GM21360 (cell line): ENCODE results near the gene RIPPLY2.
"Not testable (repeated sequence)": the region's sequence is repeated elsewhere in the genome, so short reads cannot be mapped to it uniquely, and the experiment has no call there.

ENCODE experiments used
- ATAC-seq: cut with Tn5 transposase; IDR thresholded peaks from one replicate; pipeline ENCODE4 v1.9.1; 2021; ENCODE audit warnings: mild to moderate bottlenecking, moderate library complexity; ENCODE audit not compliant: unreplicated experiment

The RIPPLY2 gene, protein sequence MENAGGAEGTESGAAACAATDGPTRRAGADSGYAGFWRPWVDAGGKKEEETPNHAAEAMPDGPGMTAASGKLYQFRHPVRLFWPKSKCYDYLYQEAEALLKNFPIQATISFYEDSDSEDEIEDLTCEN

DNA sequence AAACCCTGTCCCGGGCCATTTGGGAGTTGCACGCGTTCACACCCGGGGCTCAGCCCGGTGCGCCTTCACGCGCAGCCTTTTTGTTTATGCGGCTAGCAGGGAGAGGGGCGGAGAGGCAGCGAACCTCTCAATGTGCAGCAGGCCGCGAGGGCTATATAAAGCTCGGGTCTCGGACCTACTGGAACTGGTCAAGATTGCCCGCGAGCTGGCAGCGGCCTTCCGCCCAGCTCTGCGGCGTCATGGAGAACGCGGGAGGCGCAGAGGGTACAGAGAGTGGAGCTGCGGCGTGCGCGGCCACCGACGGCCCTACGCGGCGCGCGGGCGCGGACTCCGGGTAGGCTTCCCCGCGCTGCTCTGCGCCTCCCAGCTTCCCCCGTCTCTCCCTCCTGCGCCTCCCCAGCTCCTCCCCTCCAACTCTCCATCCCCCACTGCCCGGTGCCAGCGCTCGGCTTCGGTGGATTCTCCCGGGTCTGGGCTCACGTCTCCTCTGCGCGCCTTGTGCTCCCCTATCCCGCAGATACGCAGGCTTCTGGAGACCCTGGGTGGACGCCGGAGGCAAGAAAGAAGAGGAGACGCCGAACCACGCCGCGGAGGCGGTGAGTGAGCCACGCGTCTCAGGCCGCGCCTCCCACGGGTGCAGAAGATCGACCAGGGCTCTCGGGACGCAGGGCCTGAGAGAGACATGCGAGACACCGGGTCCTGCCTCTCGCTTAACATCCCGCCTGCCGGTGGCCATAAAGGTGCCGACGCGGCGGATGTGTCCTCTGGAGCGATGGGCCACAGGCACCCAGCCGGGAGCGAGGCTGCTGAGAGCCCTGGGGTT, at the start of gene RIPPLY2:
RIPPLY2 (plus strand) TSS at position 183 of the 823 bp plus-strand sequence; CDS start at position 240, 57 bp downstream.
- ATAC-seq: peak; percentile 53

DNA sequence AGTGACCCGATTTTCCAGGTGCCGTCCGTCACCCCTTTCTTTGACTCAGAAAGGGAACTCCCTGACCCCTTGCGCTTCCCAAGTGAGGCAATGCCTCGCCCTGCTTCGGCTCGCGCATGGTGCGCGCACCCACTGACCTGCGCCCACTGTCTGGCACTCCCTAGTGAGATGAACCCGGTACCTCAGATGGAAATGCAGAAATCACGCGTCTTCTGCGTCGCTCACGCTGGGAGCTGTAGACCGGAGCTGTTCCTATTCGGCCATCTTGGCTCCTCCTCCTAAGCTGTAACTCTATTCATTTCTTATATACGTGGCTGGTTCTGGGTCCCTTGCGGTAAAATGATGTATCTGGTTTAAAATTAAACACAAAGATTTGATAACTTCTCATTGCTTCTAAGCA, 49.7 kb upstream of the RIPPLY2 start:
- ATAC-seq: not testable (repeated sequence)

DNA sequence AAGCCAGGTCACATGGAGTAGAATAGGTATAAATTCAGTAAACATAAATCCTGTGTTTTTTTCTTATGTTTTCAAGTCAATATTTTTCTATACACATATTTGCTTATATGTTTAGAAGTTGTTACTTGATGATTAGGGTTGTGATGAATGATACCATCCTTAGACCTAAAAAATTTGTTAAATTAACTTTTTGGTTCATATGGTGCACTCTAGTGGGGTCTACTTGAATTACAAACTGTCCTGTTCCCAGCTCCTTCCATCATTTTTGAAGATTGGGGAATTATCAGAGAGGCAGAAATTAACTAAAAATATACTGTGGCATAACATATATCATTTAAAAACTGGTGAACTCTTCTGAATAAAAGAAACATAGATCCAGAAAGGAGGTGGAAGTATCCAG, 48.3 kb upstream of the RIPPLY2 start:
- no peak for ATAC-seq

DNA sequence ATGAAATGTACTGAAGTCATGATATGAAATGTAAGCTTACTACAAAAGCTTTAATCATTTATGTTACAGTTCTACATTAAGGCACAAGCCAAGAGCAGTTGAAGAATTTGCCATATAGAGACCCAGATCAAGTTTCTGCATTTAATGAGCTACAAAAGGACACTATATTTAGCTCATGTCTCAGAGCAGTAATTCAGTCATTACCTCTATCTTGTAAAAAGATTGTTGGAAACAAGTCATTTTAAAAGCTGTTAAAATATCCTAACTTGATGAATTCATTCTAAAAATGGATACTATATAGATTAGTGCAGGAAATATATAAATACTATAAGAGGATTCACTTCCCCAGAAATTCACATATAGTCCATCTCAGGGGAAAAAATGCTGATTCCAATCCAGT, 45.2 kb upstream of the RIPPLY2 start:
- ATAC-seq: no peak

DNA sequence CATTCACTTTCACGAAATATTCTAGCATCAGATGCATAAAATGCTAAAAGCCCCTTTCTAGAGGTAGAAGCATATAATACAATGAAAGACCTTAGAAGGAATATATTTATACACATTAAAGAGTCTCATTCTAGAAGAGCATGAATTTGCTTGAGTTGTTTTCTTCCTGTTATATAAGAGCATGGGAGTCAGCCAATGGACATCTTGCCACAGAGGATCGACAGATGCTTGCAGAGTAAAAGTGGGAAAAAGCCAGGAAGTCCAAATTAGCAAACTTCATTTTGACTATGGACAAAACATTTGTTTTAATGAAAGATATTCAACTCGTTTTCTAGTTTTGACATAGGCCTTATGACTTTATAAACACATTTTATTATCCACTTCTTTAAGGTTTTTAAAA, 44.2 kb upstream of the RIPPLY2 start:
- no peak for ATAC-seq

DNA sequence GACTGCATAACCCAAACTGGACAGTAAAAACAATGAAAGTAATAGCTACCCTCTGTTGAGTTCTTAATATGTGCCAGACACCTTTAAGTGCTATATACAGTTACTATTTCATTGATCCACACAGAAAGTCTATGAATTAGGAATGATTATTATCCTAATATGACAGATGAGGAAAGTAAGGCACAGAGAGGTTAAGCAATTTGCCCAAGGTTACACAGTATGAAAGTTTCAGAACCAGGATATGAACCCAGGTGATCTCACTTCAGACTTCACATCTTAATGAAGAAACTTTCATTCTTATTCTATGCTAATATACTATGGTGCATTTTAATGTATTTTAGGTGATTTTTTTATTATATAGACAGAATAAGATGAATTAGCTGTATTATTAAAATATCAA, 40.6 kb upstream of the RIPPLY2 start:
- ATAC-seq: no peak

DNA sequence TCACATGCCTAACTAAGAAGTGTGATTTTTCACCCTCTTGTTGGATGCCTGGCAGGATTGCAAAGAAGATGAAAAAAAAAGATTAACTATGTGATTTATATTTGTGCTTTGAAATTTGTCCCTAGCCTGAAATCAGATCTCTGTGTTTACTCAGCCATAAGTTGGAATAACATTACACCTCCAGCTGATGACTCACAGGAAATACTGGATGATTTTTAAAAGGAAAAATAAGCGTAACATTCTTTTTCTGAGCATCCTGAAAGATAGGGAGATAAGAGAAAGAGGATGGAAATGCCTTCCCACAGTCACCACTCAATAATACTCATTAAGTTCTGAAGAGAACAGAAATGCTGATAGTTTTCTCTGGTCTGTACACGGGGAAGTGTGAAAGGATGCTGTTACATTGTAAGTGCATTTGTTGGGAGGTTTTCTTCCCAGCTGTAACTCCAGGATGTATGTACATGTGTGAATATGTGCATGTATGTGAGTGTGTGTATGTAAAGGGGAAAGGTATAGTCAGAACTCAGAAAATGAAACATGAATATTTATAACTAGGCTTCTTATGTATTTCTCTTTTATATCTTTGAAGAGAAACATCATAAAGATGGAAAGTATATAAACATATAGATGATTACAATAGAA, 37.4 kb upstream of the RIPPLY2 start:
- ATAC-seq: no peak

DNA sequence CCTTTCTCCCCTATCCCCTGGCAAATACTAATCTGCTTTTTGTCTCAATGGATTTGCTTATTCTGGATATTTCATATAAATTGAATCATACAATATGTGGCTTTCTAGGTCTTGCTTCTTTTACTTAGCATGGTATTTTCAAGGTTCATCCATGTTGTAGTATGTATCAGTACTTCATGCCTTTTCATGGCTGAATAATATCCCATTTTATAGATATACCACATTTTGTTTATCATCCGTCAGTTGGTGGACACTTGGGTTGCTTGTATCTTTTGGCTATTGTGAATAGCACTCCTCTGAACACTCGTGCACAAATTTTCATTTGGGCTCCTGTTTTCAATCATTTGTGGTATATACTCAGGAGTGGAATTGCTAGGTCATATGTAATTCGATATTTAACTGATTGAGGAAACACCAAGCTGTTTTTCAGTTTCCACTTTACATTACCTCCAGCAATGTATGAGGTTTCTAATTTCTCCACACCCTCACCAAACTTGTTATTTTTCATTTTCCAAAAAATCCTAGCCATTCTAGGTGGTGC, 30.5 kb upstream of the RIPPLY2 start:
- no peak for ATAC-seq

DNA sequence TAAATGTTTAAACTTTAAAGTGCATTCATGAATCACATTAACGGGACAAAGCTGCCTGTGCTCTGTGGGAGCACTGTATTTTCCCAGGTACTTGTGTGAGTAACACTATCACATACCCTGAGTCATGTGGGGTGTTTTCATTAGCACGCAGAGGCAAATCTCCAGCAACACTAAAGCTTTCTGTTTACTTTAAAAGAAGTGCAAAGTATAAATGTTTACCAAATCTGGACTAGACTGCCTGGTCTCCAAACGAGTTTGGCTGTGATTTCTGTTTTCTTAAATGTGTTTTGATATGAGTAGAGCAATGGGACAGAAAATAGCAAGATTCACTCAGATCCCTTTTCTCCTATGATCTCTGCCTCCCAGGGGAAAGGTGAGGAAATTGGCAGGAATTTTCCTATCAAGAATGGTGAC, 28.8 kb upstream of the RIPPLY2 start:
- ATAC-seq: no peak

DNA sequence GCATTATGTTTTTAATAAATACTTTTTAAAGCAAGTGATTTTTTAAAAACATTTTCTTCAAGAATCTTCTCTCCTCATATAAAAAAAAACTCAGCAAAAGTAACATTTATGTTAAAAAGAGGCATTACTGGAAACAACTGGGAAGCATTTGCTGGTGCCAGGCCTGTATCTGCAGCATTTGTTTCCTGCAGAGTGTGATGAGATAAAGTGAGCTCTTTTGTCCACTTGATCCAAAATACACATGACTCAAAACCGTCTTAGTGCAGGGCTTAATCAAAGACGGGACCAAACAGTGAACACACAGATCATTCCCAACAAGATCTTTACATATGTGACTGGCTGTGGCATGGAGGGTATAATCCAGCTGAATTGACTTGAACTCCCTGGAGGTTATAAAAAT, 28.3 kb upstream of the RIPPLY2 start:
- ATAC-seq: no peak

DNA sequence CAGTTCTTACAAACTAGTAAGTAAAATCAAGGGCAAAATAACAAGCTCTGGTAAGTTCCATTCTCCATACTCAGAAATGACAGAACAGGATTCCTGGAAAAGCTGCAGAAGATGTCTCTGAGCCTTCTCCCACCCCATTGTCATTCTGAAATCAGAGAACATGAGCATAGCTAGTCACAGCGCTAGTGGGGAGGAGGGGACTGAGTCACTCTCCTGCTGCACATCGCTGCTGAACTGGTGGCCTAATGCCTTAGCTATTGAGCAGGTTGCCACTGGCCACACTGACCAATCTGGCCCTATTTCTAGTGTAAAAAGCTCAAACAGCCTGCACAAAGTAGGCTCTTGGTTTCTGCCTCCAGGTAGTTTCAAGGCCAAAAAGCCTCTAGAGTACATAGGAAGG, 26.1 kb upstream of the RIPPLY2 start:
- no peak for ATAC-seq

DNA sequence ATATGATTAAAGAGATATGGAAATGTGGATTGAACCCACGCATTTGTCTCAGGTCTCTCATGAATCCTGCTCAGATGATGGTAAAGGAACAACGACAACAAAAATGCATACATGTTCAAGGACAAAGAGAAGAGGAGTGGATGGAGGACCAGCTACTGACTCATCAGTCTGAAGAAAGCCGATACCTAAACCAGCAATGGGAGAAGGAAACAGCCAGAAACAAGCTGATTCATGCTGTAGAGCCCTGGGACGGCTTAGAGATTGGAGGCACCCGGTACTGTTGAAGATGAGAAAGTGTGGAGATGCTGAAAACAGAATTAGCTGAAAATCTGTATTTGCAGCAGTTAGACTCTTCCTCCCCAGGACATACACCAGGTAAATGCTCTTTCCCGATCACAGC, 14.4 kb upstream of the RIPPLY2 start:
- no peak for ATAC-seq

DNA sequence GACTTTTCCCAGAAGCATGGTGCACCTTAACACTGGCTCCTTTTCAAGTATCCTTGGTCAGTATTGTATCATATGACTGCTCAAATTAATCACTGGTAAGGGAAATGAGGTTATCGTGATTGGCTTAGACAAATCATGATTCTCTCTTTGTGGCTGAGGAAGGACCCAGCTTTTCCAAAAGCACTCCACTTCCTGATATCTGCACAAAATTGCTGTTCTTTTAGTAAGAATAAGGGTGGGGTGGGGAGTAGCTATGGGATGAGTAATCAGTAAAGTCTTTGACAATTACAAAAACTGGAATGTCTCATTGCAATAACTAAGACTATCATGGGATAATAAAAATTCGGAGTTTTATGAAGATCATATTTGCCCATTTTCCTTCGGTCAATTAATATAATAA, 9.0 kb upstream of the RIPPLY2 start:
- no peak for ATAC-seq

DNA sequence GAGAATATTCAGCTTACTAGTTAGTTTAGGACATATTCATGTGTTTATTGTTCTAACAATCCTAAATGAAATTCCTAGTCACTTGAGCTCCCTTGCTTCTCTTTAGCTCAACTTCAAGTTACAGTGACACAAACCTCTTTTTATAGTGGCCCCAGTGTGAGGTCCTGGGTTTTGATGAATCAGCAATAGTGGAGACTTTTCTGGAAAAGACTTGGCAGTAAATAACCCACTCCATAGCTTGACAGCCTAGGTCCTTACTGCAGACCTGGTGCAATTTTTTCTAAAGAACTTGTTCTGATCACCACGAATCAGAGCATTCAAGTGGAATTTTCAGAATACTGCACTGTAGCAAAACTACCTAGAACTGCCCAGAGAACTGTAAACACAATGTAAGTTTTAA, 6.9 kb upstream of the RIPPLY2 start:
- ATAC-seq: no peak

DNA sequence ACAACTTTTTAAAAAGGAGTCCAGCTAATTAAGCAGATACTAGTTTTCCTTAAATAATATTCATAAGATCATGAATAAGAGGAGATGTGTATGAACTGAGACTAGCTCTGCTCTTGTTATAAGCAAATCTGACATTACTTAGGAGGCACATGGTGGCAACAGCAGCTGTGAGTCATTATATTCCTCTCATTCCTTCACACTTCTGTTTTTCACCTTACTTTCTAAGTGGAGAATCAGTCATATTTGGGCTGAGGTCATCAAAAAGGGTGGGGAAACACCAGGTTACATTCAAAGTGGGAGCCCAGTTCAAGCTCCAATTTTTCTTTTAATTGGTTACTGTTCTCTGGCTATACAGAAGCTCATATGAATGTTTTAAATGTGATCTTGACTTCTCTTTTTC, 6.0 kb upstream of the RIPPLY2 start:
- peak; percentile 95 for ATAC-seq

DNA sequence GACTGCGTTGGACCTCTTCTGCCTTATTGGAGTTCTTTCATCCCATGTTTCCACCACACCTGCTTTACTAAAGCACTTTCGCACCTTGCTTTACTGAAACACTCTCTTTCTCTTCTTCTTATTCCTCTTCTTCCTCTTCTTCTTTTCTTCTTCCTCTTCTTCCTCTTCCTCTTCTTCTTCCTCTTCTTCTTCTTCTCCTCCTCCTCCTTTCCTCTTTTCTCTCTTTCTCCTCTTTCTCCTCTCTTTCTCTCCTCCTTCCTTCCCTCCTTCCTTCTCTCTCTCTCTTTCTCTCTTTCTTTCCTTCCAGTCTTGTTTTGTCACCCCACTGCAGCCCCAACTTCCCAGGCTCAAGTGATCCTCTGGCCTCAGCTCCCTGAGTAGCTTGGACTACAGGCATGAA, 4.0 kb upstream of the RIPPLY2 start:
- no peak for ATAC-seq

DNA sequence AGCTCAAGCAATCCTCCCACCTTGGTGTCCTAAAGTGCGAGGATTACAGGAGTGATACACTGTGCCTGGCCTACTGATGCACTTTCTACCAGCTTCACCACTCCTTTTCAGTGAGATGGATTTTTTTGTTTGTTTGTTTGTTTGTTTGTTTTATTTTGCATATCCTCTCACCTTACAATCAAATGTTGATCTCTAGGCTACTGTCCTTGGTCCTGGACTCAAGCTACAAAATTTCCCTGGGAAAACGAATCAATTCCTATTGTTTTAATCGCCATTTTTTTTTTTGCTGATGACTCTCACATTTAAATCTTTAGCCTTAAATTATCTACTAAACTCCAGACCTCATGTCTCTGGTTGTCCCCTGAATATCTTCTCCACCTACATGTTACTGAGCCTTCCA, 3.5 kb upstream of the RIPPLY2 start:
- ATAC-seq: no peak

DNA sequence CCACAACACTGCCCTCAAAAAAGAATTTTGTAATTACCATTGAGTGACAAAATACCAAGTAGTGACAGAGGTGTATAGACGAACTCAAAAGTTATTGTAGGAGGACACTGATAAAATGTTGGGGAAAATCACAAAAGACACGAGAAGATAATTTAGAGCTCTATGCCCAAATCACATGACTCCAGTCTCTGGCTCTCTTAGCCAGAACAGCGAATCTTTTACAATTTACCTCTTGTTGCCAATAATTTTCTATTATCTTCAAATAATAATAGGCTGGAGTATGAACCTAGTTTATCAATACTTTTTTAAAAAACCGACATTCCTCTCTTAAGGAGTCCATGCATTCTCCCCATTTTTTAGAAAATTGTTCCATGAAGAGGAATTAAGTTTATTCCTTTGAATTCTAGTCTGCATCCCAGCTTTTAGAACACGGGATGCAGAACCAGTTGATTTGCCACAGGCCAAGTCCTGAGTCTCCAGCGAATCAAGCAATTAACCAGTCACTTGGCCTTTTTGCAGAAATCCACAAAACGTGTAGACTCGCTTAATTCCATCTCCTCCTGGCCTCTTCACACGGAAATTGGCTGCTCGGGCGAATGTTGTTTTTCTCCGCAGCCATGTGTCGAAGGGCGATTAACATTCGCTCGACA, 507 bp upstream of the RIPPLY2 start:
- ATAC-seq: no peak

DNA sequence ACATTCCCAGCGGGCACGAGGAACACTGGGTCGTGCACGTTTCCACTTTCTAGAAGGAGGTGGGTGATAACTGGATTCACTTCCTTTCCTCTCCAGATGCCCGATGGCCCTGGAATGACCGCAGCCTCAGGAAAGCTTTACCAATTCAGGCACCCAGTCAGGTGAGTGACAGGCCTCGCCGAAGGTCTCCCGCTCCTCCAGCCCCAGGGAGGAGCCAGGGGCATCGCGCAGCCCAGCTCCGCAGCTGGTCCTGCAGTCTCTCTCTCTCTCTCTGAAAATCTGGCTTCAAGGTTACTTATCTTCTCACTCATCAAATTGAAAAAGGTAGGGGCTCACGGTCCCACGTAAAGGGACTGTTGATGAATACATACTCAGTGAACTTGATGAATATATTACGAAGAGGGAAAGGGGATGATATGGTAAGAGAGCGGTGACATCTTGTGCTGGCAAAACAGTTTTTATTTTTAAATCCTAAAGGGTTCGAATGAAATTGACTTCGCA, 891 bp downstream of the RIPPLY2 start:
- peak; percentile 10 for ATAC-seq

DNA sequence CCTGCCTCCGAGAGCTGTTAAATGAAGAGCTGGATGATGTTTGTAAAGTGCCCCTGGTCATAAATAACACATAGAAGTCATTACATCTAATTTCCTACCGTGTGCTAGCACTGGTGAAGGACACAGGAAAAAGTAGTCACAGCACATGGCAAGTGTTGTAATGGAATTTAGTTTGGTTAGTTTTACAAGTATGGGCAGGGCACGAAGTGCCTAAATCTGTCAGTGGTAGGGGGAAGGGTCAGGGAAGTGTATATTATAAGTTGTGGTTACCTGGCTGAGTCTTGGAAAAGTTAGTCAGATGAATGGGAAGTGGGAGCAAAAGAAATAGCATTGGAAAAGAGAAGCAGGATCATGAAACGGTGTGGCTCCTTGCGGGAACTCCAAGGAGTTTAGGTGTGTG, 1.6 kb downstream of the RIPPLY2 start:
- no peak for ATAC-seq
